ENCODE data around the gene CLSTN2.

The CLSTN2 gene

GRCh38 chr3:140236836-140237501 is 302.0 kb downstream of the CLSTN2 start:
- no peak for DNase-seq (ENCODE audit: low read depth)

- no peak for DNase-seq (ENCODE audit: low read depth)
Observed at GRCh38 chr3:140238646-140239314, 303.8 kb downstream of the CLSTN2 start.

- peak; percentile 21 for DNase-seq (ENCODE audit: low read depth)
Observed at GRCh38 chr3:140242818-140243276, 307.9 kb downstream of the CLSTN2 start.

DNA sequence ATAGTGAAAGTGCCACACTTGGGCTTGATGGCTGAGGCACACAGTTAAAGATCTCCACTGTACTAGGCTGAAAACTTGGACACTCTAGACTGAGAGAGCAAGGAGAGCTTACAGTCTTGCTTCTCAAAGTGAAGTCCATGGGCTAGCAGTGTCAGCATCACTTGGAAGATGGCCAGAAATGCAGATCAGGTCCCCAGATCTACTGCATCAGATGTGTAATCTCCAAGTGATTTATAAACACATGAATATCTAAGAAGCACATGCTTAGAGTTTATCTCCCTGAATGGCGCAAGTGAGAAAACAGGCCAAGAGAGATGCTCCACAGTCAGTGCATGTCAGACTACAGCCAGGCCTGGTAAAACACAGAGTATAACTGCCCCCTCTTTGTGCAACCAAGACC is 308.6 kb downstream of the CLSTN2 start:
- DNase-seq (ENCODE audit: low read depth): no peak

DNA sequence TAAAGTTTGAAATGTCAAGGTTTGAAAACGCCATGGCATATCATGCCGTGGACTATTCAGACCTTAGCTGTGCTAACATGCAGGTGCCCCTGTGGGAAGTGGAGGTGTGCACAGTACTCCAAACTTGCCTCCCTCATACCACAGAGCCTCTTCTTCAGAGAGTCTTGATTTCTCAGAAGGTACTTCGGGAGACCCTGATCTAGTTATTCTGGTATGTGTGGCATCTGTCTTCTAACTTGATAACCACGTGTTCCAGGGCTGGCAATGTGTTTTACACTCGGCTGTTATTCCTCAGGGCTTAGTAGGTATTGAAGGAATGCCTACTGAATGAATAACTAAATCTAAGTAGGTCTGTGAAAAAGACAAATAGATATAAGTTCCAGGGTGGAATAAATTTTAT is 309.9 kb downstream of the CLSTN2 start:
- peak; percentile 28 for DNase-seq (ENCODE audit: low read depth)

DNA sequence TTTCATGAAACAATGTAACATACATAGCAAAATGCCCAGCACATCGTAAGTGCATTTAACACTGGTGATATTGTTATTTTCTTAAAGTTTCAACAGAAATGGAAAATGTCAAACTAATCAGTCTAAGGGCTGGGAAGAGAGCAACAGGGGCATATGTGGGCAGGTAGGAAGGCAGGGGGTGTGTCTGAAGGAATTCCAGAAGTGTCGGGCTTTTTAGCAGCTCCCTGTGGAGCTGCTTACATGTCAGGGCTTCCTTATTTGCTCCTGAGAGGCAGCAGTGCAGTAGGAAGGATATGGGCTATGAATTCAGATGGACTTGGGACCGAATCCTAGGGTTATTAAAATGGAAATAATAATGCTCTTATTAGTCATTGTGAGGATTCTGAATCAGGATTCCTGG is 311.6 kb downstream of the CLSTN2 start:
- no peak for DNase-seq (ENCODE audit: low read depth)

DNA sequence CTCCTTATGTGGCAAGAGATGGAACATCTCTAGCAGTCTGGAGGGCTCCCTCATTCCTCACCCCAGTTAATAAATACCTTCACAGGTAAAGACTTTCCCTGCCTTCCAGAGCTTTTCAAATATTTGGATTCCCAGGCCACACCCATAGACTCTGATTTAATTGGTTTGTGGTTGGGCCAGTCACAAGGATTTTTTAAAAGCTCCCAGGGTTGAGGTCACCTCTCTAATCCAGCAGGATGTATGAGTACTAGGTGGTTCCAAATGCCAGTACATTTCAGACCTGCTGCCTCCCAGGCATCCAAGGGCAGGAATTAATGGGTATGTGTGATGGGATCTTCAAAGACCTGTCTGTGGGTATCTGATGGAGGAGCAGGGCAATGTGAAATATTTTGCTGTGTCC is 312.8 kb downstream of the CLSTN2 start:
- DNase-seq (ENCODE audit: low read depth): no peak

GRCh38 chr3:140249188-140249587 is 314.2 kb downstream of the CLSTN2 start:
- DNase-seq (ENCODE audit: low read depth): no peak

DNA sequence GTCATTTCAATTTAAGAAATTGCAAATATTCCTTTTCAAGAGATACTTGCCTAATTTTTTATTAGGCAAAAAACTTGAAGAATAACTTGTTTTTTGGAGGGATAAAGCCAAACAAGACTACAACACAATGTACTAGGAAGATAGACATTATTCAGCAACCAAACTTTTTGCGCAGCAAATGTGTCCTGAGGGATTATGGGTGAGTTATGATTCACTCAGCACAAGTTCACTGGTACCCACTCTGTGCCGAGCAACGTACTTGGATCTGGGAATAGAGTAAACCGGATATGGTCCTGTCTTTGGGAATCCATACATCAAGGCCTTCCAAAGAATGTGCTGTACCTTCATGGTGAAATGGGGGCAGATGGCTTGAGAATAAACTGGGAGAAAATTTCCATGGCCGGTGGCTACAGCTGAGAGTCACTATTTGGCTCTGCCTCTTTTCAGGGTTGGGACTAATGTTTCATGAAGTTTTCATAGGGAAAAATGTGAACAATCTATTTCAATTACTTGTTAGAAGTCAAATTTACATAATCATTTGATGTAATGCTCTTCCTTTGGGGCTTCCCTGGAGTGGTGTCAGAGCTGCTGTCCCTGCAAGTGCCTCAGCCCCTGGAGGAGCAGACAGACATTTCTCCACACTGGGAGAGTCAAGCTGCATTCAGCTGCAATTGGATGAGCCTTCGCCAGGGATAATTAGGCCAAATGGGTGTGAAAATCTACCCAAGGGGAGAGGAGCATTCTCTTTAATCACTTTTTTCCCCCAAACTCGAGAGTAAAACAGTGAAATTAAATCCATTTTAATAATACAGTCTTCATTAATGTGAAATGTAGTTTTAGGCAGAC is 315.2 kb downstream of the CLSTN2 start:
- DNase-seq (ENCODE audit: low read depth): no peak

DNA sequence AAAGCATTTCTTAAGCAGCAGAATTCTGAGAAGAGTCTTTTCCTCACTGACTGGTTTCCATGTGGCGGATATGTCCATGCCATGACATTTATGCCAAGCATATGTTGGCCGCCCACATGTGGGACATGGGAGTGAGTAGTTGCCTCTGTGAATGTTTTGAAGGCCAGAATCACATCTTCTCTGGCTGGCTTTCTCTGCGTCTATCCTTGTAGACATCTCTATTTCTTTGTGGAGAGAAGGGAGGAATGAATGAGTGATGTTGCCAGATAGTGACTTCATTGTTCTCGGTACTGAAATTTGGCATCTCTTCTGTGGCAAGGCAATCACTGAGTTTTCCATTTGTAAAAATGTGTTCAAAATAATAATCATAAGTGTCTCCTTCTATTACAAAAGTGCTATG is 316.0 kb downstream of the CLSTN2 start:
- DNase-seq (ENCODE audit: low read depth): no peak

DNA sequence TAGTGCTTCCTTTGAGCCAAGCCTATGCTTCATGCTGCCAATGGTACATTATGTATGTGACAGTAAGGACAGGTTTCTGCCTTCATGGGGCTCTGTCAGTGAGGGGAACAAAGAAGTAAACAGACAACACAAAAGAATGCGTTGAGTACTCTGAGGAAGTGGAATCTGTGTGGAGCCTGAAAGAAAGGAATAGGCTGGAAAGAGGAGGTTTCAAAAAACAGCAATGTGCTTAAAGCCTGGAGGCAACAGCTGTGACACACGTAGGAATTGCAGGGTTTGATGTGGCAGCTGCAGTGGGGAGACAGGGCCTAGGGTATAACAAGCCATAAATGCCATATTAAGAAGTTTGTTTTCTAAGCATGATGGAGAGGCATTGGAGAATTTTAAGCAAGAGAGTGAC is 316.7 kb downstream of the CLSTN2 start:
- DNase-seq (ENCODE audit: low read depth): no peak

DNA sequence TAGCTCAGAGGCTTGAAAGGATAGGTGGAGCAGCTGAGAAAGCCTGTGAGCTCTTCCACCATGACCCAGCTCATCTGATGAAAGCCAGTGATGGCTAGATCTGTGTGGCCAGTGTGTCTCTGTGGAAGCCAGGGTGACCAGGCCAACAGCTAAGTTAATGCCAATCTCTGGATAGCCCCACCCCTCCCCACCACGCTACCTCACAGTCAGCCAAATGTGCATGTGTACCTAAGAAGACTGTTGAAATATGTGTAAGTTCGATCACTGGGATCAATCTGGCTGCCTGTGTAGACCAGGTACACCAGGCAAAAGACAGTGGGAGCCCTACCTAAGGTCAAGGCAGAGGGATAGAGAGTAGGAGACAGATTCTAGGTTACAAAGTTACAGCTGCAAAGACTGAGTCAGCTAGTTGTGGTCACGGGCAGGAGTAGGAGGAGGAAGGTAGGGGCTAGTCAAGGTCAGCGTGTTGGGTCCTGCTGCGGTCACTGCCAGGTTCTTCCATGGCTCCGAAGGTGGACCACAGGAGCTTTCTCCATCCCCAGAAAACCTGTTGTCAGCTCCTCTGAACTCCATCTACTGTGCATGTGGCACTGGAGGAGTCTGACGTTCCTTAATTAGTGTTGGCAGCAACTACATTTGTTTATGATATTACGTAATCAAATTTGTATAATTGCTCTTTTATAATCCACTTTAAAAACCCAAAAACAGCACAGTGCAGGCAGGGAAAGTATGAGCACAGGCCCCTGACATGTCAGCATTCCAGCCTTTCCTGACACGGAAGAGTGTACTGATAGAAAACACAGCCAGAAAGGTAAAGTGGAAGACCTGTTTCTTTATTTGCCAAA is 318.0 kb downstream of the CLSTN2 start:
- no peak for DNase-seq (ENCODE audit: low read depth)

DNA sequence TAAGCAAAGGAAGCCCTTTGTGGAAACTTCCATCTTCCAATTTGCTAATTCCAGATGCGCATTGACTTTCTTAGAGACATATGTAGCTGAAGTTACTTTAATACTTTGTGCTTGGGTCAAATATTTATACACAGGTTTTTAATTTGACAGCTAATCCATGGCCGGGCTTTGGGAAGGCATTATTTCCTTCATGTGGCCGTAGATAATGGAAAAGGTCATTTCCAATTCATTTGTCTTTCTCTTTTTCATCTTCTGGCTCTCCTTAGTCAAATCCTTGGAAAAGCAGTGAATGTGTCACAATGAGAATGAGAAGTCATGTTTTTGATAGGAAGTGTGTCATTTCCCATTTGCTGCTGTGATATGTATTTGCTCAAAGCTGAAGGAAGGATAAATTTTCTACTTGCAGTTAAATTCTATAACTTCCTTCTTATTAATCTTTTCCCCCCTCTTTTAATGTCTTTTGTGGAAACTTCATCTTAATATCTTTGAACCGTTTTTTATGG is 323.3 kb downstream of the CLSTN2 start:
- DNase-seq (ENCODE audit: low read depth): no peak

- DNase-seq (ENCODE audit: low read depth): no peak
Observed at GRCh38 chr3:140265302-140265701, 330.3 kb downstream of the CLSTN2 start.

DNA sequence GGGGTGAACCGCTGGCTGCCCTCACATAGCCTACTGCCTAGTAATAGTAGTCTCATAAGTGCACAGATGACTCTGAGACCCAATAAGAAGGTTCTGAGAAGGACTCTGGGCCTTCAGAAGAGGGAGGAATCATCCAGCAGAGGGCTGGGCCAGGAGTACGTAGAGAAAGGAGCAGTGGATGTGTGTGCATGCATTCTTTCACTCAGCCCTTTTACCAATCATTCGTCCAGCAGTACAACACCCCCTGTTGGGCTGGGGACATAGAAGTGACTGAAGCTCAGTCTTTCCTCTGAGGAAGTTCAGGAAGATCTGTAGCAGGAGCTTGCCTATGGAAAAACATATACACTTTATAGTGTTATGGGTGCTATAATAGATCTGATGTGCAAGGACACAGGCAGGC is 333.1 kb downstream of the CLSTN2 start:
- no peak for DNase-seq (ENCODE audit: low read depth)

- no peak for DNase-seq (ENCODE audit: low read depth)
Observed at GRCh38 chr3:140268610-140269009, 333.6 kb downstream of the CLSTN2 start.

DNA sequence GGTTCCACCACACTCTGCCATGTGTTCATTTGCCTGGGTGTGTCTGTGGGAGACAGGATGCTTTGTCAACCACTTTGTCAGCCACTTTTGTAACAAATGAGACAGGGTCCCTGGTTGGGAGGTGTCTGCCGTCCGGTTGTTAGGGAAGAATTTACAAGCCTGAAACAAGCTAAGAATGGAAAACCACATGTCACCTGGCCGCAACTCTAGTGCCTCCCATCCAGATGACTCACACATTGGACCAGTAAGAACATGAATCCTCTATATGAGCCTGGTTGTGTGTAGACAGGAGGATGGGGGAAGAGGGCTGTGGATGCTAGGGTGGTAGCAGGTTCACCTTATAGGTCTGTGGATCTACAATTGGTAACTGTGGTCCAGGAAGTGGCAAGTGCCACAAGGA is 335.3 kb downstream of the CLSTN2 start:
- no peak for DNase-seq (ENCODE audit: low read depth)

DNA sequence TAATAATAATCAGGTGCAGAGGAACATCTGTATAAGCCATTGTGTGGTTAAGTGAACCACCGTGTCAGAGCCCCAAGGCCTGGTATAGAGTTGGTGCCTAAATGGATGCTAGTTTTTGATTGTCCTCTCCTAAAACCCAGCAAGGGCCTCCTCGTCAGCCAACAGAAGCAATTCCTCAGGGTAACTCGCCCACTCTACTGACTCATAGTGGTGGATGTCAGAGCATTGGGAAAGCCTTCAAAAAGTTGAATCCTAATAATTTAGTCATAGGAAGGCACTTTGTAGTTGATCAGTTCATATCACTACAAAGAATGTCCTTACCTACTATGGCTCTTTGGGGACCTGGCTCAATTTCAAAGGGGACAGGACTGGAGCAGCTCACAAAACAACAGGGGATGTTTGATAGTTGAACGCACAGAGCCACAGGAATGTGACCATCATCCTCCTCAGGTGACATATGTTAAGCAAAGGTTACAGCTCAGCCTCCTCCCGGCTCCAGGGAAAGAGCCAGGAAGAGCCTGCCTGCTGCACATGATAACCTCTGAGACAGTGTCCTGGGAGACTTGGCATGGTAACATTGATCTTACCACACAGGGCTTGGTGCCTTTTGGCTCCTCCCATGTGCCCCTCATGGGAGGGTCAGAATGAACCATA is 338.7 kb downstream of the CLSTN2 start:
- no peak for DNase-seq (ENCODE audit: low read depth)

GRCh38 chr3:140274429-140274828 is 339.4 kb downstream of the CLSTN2 start:
- DNase-seq (ENCODE audit: low read depth): no peak

DNA sequence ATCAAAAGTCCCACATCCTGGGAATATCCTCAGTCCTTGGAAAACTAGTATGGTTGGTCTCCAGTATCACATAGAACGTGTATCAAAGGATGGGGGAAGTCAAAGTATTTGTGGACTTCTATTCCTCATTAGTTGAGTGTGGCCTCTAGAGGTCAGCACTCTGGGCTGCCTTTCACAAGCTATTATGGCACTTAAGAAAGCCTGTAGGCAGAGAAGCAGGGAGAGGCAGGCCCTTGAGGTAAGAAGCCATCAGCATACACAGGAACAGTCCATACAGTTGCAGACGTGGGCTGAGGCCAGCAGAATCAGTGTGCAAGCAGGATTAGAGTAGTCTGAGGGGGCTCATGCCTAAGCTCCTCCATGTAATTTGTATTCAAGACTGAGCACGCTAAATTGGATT is 341.7 kb downstream of the CLSTN2 start:
- peak; percentile 17 for DNase-seq (ENCODE audit: low read depth)

- DNase-seq (ENCODE audit: low read depth): no peak
Observed at GRCh38 chr3:140277886-140278285, 342.9 kb downstream of the CLSTN2 start.

Measured in iris pigment epithelial cell (primary cell).